Activated CD4-positive, alpha-beta T cell treated with anti-CD3 and anti-CD28 coated beads, Interleukin-2, amount 50 U/mL, for 4 hours (primary cell): ENCODE results near the gene KCNJ16.

Experiments
- DNase-seq, 2 experiments: peaks; one replicate each; pipeline ENCODE4 v3.0.0-alpha.2; 2020

KCNJ16 gene

DNA sequence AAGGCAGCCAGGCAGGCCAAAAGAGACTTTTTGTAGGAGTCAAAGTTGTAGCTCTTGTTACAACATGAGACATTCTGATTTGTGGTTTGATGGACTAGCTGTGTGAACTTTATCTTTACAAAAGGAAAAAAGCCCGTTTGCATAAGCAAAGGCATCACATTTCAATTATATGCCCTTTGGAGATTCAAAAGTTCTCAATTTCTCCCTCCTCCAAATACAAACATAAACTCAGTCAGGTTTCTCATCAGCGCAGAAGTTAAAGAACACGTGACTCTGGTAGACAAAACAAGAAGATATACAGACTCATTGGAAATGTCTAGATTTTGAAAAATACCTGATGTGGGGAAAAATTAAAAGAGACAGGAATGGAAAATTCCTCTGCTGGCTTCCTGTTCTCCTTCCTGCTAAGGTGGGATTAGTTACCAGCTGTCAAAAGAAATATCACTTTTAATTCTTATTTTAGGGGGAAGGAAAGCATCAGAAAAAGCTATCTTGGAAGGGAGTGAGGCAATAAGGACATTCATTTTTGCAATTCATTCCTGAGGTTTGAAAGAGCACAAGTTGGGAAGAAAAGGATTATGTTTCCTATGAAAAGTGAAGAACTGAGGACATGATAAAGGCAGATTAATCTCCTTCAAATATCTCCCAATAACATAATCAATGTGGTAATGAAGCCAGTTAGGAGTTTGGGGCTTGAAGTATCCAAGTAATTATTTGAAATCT, 4.6 kb upstream of the KCNJ16 start:
- DNase-seq: no peak

DNA sequence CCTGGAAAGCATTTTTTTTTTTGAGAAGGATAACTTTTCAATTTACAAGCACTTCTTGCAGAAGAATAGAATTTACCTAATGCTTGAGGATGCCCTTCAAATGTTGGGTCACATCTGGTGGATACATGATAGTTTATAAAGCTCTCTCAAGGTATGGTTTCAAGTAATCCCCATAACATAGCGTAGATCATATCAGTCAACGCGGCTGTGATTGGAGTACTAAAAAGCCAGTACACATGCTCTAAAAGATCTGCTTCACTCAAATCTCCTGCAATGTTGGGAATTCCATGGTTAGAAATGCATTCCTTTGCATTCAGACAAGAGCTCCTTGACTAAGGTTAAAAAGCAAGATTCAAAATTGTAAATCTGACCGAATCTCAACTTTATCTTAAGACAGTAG, 3.9 kb upstream of the KCNJ16 start:
- no peak for DNase-seq

DNA sequence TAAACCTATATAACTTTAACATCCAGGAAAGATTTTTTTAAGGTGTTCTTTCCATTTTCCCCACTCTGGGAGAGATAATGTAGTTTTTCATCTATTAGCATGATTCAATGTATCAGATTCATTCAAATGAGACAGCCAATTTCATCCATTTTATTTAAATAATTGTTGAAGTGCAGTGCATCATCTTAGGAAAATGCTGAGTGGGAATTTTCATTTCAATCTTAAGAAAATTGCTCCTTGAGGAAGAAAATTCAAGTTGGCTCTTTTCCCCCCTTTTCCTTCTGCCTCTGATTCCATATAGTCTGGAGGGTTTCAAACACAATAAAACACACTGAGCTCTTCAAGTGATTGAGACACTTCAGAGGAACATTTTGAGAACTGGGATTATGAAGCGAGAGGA, 3.4 kb upstream of the KCNJ16 start:
- DNase-seq: no peak

DNA sequence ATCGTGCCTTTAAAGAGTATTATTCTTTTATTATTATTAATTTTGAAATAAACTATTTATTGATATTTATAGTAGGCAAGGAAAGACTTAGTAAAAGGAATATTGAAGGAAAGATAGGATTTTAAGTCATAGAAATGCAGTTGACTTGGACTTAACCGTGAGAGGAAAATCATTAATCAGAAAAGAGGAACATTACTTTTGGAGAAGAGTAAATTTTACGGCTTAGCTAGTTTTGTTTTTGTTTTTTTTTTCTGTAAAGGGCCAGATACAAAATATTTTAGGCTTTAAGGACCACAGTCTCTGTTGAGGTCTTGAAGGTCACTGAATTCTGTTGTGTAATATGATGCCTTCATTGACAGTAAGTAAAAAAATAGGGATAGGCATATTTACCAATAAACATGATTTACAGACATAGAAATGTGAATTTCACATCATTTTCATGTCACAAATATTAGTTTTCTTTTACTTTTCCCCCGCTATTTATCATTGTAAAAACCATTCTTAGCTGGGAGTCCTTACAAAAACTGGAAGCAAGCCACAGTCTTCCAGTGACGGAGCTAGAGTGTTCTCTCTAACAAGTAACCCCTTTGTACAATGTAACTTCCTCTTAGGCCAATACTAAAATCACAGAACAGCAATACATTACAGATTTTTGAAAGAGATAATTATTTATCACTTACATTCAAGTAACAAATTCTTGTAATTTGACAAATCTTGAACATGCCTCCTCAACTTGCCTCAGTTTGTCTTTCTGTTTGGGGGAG, 2.3 kb upstream of the KCNJ16 start:
- DNase-seq: no peak

DNA sequence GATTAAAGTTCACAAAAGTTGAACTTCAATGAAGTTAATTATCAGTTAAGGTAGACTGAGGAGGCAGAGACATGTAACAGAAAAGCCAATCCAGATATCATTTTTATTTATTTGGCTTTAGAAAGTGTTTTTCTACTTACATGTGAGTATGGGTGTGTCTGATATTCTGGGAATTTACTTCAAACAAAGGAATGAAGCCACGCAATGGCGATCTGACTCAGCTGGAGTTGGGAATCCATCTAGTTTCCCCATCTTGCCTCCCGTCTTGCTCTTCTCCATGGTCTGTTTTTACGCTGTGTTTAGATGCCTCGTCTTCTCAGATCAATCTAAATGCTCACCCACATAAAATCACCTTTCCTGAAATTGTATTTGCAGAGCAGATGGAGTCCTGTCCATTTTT, 1.7 kb upstream of the KCNJ16 start:
- DNase-seq: no peak

DNA sequence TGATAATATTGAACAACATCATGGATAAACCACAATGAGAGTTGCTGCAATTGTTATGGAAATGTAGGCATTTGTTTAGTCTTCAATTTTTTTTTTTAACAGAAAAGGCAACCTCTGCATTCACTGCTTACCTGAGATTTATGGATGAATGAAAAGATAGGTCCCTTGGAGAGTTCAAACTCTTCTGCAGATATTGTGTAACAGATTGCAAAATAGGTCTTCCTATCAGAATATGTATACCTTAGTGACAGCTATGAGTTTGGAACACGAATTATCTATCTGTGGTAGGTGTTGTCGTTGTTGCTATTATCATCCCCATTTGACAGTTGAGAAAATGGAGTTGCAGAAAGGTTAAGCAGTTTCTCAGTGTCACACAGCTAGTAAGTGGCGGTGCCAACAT, 1.2 kb upstream of the KCNJ16 start:
- no peak for DNase-seq

DNA sequence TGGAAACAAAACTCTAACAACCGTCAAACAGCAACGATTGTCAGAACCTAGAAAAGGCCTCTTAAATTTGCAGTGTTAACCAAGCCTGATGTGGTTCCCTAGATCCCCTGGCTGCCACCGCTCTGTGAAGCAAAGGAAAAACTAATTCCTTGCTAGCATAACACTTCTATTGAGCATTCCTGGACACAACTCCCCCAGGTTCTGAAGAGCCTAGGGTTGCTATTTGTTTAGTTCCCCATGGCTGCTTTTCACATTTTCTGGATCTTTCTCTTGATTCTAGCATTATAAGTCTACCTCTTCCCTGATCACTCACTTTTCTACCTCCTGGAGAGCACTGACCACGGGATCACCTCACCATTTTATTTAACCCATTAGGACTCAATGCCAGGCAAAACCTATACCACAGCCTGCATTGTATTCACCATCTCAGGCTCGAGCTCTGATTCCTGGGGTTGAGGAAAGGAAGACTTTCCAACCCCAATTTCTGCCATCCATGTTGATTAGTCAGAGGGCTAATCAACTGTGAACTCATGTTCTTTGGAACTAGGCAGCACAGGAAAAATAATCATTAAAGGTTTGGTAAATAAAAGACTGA, 692 bp upstream of the KCNJ16 start:
- DNase-seq: no peak

DNA sequence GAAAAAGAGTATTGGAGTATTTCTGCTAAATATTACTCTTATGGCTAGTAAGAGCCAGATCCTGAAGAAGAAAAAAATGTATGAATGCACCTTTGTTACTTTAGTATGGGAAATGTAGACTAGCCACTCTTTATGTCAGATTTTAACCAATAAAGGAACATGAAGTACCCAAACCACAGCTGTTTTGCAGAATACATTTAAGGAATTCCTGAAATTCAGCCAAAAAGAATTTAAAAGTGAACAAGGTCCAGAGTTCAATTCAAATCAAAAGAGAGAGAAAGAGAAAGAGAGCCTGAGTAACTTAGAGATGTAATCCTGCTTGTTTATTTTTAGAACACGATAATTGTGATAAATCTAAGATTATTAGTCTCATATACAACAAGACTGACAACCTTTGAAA, 1.2 kb downstream of the KCNJ16 start:
- DNase-seq: no peak

DNA sequence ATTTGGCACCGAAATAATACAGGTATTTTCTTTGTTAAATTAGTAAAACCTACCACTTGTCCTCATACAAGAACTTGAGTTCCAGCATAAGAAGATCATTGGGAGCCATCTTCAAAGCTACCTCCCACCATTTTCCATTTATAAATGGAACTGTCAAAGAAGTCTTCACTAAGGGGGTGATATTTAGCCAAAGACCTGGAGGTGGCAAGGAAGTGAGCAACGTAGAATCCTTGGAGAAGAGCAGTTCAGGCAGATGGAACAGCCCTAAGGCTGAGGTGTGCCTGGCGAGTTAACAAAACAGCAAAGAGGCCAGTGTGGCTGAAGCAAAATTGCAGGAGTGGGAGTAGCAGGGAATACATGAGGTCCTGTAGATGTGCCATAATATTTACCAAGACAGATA, 1.8 kb downstream of the KCNJ16 start:
- DNase-seq: no peak

DNA sequence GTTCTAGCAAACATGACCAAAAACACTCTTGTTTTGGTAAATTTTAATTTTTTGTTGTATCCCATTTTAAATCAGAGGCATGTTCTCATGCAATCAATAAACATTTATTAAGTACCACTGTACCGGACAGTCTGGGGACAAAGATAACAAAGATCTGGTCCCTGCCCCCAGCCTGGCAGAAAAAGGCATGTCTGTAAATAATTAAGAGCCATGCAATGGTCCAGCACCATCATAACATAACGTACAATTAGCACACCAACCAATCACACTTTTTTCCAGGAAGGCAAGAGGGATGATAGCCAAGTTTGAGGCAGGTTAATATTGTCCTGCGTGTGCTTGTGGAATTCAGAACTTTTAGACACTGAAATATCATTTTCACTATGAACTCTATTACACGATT, 3.5 kb downstream of the KCNJ16 start:
- DNase-seq: no peak

DNA sequence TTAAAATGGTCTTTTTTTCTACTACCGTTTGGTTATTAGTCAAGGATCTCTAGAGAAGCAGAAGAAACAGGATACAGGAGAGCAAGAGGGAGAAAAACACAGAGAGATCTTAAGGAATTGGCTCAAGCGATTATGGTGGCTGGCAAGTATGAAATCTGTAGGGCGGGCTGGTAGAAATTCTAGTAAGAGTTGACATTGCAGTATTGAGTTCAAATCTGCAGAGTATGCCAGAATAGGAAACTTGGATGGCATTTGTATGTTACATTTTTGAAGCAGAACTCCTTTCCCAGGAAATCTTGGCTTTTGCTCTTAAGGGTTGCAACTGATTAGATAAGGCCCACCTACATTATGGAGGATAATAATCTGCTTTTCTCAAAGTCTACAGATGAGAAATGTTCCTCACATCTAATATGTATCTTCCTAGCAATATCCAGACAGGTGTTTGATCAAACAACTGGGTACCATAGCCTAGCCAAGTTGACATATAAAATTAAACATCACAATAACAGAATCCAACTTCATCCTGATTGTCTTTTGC, 4.0 kb downstream of the KCNJ16 start:
- no peak for DNase-seq

DNA sequence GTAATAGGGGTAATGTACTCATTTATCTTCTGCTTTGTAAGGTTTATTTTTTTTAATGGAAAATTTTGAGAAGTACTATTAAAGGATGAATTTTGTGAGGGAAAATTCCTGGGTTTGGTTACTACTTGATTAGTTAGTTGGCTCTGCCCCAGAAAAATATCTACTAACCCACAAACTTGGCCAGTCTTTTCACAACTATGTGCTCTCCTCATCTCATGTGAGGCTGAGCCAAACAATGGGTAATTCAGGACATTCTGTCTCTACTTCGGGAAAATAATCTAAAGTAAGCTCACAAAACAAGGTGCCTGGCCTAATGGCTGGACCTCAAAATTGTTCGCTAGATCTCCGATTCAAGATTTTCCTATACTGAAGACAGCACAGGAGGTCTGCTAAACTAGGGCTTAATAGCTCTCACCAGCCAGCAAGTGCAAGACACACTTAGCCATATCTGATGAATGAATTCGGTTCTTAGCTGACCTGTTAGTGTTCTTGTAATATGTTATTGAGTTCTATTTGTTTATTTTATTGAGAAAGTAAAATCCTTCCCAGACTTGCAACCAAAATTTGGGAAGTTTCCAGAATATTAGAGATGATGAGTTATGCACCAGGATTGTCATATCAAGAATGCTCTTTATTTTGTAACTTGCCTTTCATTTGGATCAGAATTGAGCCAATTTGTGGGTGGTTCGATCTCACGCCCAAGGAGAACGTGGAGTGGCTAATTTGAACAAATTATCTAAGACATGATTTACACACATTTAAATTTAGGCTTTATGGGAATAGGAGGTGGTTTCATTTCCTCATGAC, 5.7 kb downstream of the KCNJ16 start:
- no peak for DNase-seq

DNA sequence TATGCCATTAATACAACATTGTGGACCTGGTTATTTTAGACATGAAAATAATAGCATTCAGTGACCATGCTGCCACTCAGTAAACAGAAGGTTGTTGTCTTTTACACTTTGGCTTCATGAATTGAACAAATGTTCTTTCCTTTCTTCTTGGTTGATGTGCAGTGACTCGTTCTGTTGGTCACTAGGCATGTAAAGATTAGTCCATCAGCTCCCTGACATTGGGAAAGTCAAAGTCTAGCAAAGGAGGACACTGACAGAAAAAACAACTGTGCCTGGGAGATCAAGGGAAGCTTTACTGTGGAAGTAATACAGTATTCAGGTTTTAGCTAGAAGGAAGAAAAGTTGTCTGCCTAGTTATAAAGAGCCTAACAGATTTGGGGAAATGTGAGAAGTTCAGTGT, 6.9 kb downstream of the KCNJ16 start:
- no peak for DNase-seq

DNA sequence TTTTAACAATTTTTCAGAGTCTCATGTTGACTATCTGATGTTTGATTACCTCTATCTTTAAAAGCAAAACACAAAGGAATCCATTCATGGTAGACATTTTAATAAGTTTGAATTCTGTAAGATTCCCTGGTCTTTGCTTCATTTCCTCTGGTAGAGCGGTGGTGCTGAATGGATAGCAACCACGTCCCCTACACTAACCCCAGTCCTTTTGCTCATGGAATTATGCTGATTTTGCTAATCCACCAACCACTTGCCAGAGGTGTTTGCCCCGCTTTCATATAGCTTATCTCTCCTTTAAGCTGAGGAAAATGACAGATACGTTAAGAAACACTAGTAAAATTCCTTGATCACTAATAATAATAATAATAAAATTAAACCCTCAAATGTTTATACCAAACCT, 9.5 kb downstream of the KCNJ16 start:
- no peak for DNase-seq

DNA sequence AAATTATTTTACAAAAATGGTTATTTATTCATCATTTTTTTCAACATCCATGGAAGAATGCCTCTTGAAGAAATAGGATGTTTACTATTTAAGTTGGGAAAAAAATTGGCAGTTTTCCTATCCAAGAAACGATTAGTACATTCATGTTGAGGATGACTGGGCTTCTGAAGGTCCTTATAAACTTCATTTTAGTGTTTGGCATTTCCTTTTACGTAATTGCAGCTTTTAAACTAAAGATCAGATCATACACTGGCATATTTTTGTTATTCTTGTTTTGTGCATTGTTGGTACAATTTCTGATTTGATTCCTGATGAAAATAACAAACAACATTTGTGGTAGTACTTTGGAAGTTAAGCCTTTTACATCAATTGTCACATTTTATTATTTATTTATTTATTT, 11.5 kb downstream of the KCNJ16 start:
- DNase-seq: no peak

DNA sequence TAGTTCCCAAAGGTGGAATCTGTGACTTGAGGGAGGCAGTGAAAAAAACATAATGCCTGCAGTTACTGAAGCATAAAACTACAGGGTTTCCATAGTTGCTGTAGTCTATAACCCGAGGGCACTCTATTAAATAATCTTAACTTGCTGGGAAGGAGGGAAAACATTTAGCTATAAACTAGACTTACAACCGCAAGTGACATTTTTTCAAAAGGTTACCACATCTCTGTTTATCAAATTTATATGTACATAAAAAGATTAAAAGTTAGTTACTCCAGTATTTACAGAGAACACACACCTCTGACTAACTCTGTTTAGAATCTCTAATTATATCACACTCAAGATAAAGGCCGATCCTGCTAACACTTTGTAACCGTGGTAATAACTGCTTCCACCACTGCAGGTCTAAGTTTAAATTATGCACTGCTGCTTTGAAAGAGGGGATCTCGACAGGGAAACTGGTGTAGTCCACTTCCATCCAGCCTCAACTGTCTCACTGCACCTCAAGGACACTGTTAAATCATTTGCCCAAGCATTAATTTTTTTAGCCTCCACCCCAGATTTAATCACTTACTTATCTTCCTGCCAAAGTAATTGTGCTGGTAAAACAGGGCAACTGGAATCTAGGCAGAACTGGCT, 14.6 kb downstream of the KCNJ16 start:
- no peak for DNase-seq

DNA sequence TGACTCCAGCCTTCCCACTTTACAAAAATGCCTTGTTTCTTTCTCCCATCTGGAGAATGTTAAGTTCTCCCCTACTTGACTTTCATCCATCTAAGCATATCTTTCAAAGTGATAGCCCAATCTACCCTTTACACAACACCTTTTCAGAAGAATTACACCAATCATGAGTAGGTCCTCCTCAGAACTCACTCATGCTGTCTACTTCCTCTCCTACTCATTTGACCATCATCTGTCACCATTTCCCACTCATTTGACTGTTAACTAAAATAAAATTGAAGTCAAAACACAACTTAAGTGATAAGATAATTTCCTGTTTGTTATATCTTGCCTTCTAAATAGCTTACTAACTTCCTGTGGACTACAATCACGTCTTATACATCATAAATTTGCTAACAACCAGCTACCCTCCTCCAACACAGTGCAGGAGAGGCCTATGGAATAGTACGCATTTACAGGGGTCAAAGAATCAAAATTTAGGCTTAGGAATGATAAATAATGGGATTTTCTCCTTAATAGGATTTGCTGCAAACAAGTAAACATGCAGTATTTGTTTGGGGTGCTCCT, 16.1 kb downstream of the KCNJ16 start:
- no peak for DNase-seq

DNA sequence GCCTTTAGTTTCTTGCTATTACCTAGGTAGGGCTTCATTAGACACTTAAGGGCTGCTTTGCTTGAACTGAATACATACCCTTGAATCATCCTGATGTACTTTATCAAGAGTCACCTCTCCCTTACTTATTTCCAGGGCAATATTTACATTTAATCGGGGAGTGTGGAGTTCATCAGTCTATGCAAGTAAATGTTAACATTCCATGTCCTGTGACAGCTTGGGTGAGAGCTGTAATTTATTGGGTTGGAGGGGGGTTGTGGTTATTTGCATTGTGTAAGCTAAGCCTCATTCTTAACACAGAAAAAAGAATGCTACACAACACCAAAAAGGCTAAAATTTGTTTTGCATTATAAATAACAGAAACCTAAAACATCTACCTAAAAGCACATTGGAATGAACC, 16.7 kb downstream of the KCNJ16 start:
- DNase-seq: no peak

DNA sequence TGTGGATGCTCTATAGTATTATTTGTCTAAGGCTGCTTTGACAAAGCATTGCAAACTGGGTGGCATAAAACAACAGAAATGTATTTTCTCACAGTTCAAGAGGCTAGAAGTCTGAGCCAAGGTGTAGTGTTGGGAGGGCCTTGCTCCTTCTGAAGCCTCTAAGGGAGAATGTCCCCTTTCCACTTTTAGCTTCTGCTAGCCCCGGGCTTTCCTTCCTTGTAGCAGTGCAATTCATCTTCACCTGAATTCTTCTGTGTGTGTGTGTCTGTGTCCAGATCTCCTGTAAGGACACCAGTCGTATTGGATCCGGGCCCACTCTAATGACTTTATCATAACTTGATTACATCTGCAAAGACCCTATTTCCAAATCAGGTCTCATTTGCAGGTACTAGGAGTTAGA, 18.1 kb downstream of the KCNJ16 start:
- no peak for DNase-seq

DNA sequence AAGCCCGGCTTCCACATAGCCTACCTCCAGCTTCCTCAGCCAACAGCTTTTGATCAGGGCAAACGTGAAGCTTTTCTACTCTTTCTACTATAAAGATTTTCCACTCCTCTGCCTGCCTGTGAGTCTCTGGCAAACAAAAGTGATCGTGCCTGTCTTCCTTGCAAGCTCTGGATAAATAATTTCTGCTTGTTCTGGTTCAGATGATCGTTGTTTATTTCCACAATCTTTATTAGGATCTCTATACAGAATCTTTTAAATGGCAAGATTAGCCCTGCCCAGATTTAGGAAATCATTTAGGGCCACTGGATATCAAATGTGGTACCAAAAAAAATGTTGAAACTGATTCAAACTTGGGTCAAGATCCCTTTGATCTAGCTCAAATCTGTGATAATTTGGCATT, 20.4 kb downstream of the KCNJ16 start:
- DNase-seq: no peak

DNA sequence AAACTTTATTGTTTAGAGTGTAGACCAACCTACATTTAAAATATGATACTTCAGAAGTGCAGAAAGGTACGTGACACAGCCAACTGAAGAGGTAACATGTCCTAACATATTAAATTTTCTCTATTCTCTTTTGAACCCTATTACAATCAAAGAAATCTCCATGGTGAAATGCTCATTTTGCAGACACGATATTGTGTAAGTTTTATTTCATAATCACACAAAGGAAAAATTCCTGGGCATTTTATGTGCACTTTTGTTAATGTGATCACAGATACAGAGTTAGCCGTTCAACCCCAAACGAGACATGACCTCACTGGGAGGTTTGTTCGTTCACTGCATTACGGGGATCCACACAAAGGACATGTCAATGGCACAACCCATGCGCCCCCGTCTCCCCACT, 21.8 kb downstream of the KCNJ16 start:
- DNase-seq: no peak

DNA sequence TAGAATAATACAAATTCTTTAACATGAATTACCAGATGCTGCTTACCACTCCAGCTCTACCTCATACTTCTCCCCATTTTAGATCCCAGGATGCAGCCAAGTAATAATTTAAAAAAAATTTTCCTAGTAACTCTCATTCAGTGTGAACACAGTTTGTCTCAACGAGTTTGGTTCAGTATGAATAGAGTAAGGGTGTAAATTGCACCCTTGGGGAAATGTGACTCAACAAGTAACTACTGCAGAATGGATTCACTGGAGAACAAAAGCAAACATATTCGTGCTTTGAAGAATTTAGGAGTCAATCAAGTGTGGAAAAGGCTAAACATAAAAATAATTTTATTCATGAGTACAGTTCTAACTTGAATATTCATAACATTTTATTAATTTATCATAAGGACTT, 23.0 kb downstream of the KCNJ16 start:
- no peak for DNase-seq
